Panc1 (cell line): ENCODE measurements around the gene BRD3OS. TPM values are rescaled to one million over a fixed set of nuclear protein-coding genes. Genes with fewer than 3 reads are reported as not detected.

Experiments
- ATAC-seq: fragments of 200-7000 bp; cut with Tn5 transposase; 2 replicates; pipeline ENCODE4 v1.9.1; 2020; ENCODE audit warnings: mild to moderate bottlenecking, moderate library complexity
- BruUV-seq: library from RNA; stranded (reverse); fragments of 400-500 nt; replicated peaks from 2 replicates; lab custom pipeline; 2021; lab: Mats Ljungman, UMichigan
- CTCF ChIA-PET: fragments of 300-600 bp; sonication (Branson Sonifier 250); formaldehyde crosslinking; loops from one replicate; lab custom pipeline; 2022; ENCODE audit warnings: antibody characterized with exemption; lab: Charles Lee
- POLR2A ChIA-PET: fragments of 300-600 bp; sonication (Branson Sonifier 250); formaldehyde crosslinking; loops from one replicate; lab custom pipeline; 2022; ENCODE audit warnings: antibody characterized with exemption; lab: Charles Lee
- DNase-seq: peaks from one replicate; pipeline ENCODE4 v3.0.0-alpha.2; 2010; ENCODE audit warnings: low read depth, low spot score
- H3K27ac ChIP-seq: 2 replicates; pipeline ENCODE4 v1.5.1; 2011; ENCODE audit warnings: mild to moderate bottlenecking, low read length, inconsistent platforms
- H3K27me3 ChIP-seq: fragments of 200-500 bp; sonication (Bioruptor generic); 2 replicates; pipeline ENCODE4 v1.6.0; 2014; ENCODE audit warnings: low read length, inconsistent platforms; ENCODE audit not compliant: control insufficient read depth, insufficient read depth
- H3K36me3 ChIP-seq: fragments of 200-500 bp; sonication (Bioruptor generic); 2 replicates; pipeline ENCODE4 v1.5.1; 2014; ENCODE audit warnings: inconsistent platforms, mild to moderate bottlenecking, low read length, moderate library complexity; ENCODE audit not compliant: control insufficient read depth, insufficient read depth
- H3K4me1 ChIP-seq: 2 replicates; pipeline ENCODE4 v1.5.1; 2011; ENCODE audit warnings: inconsistent platforms, mild to moderate bottlenecking, low read length, moderate library complexity; ENCODE audit not compliant: control insufficient read depth, insufficient read depth
- H3K4me3 ChIP-seq, 2 experiments: 2 replicates each; pipeline ENCODE4 v1.5.1; 2011 to 2012; ENCODE audit warnings: low read depth in 2 of 2, low read length in 2 of 2, mild to moderate bottlenecking in 2 of 2, inconsistent platforms in 1 of 2, moderate library complexity in 1 of 2
- H3K9me3 ChIP-seq: fragments of 200-500 bp; sonication (Bioruptor generic); 2 replicates; pipeline ENCODE4 v1.5.1; 2014; ENCODE audit warnings: low read depth, mild to moderate bottlenecking, inconsistent platforms, low read length, moderate library complexity; ENCODE audit not compliant: control insufficient read depth, insufficient read depth
- POLR2AphosphoS5 ChIP-seq: IDR thresholded peaks from 2 replicates; pipeline ENCODE4 v1.6.1; 2012; ENCODE audit warnings: mild to moderate bottlenecking, low read depth, low read length, moderate library complexity
- REST ChIP-seq, 2 experiments: IDR thresholded peaks; 2 replicates each; pipeline ENCODE4 v1.6.1; 2011 to 2012; ENCODE audit warnings: low read depth in 2 of 2, control low read depth in 1 of 2, low read length in 1 of 2, mild to moderate bottlenecking in 1 of 2, moderate library complexity in 1 of 2; ENCODE audit not compliant: insufficient read depth in 1 of 2
- SIN3A ChIP-seq: IDR thresholded peaks from 2 replicates; pipeline ENCODE4 v1.6.1; 2012; ENCODE audit warnings: low read depth, mild to moderate bottlenecking, low read length, moderate library complexity, borderline replicate concordance; ENCODE audit not compliant: insufficient read depth
- TCF7L2 ChIP-seq: IDR thresholded peaks from 2 replicates; pipeline ENCODE4 v1.6.1; 2011; ENCODE audit warnings: mild to moderate bottlenecking, low read depth, low read length, inconsistent platforms
- in situ Hi-C: cut with HindIII; loops from 2 replicates; pipeline ENCODE4 v1.10.0; 2016; ENCODE audit warnings: low sequenced_read_pairs, low pct_unique_long_range_greater_than_20kb
- intact Hi-C: fragments of 100-400 bp; cut with micrococcal nuclease; formaldehyde crosslinking; loops from one replicate; pipeline ENCODE4 v1.10.0; 2022; ENCODE audit not compliant: unreplicated experiment
- total RNA-seq: library from RNA; stranded (reverse); gene quantifications from one replicate; pipeline ENCODE4 v1.2.1, GENCODE V29; 2021; ENCODE audit not compliant: unreplicated experiment
- TF ChIP-seq, protein P1 (sequence below): fragments of 450-650 bp; IDR thresholded peaks from 2 replicates; pipeline ENCODE4 v1.5.1; 2017; ENCODE audit warnings: mild to moderate bottlenecking

Gene BRD3OS
- total RNA-seq, 1 experiment from 2014 or later: 22.1 TPM

DNA sequence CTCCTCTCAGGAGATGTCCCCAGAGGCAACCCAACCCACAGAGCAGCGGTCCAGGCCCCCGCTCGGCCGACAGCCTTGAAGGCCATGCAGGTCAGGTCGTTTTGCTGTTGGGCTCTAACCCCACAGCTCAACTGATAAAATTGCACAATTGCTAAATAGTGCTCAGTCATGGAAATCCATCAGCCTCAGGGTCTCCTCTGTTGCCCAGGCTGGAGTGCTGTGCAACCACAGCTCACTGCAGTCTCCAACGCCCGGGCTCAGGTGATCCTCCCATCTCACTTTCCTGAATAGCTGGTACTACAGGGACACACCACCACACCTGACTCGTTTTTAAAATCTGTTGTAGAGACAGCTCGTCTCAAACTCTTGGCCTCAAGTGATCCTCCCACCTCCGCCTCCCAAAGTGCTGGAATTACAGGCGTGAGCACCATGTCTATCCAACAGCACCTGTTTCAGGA lies 18.3 kb downstream of the BRD3OS start:
- no peaks in the 10 kb centered on the region for H3K36me3 ChIP-seq
- H3K27ac ChIP-seq: no peak overlapping the region
- intact Hi-C loops (no loop called here), in situ Hi-C loops (no loop called here)
- ChIA-PET POLR2A (no interaction called here), CTCF (no interaction called here)
- BruUV-seq: no TSS peak
- no peaks in the 10 kb centered on the region for H3K9me3 ChIP-seq
- DNase-seq (no peak), ATAC-seq (no peak)
- H3K4me3 ChIP-seq: no peak overlapping the region
- no peaks in the 10 kb centered on the region for H3K27me3 ChIP-seq
- H3K4me1 ChIP-seq: no peaks in the 10 kb centered on the region
- TF ChIP-seq REST (IDR thresholded peaks at IDR 0.05; ENCODE audit: insufficient read depth in 1 of 2, low read depth in 2 of 2, low read length in 1 of 2) (no peak), POLR2AphosphoS5 (no peak), SIN3A (no peak), TCF7L2 (no peak)
- TF ChIP-seq, protein P1, sequence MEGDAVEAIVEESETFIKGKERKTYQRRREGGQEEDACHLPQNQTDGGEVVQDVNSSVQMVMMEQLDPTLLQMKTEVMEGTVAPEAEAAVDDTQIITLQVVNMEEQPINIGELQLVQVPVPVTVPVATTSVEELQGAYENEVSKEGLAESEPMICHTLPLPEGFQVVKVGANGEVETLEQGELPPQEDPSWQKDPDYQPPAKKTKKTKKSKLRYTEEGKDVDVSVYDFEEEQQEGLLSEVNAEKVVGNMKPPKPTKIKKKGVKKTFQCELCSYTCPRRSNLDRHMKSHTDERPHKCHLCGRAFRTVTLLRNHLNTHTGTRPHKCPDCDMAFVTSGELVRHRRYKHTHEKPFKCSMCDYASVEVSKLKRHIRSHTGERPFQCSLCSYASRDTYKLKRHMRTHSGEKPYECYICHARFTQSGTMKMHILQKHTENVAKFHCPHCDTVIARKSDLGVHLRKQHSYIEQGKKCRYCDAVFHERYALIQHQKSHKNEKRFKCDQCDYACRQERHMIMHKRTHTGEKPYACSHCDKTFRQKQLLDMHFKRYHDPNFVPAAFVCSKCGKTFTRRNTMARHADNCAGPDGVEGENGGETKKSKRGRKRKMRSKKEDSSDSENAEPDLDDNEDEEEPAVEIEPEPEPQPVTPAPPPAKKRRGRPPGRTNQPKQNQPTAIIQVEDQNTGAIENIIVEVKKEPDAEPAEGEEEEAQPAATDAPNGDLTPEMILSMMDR: no peak

DNA sequence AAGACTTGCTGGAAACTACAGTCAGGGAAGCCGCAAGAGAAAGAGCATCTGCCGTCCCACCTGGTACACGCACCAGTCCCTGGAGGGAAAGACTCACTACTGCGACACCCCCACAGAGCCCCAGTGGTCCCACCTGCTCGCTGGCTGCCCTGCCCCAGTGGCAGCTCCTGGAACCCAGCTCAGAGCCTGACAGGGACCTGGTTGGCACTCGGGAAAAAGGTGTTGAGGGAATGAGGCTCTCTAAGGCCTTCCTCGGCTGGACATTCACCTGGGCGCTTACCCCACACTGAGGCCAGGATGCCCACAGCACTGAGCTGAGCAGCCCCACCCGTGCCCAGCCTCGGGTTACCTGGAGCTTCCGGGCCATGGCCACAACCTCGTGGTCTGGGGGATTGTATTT lies 19.7 kb downstream of the BRD3OS start:
- in situ Hi-C loops: no loop called here
- H3K36me3 ChIP-seq: no peaks in the 10 kb centered on the region

More for the DNA sequence above, 19.7 kb downstream of the BRD3OS start:
- Histone ChIP-seq H3K9me3 (no peaks in the 10 kb centered on the region), H3K27ac (no peak overlapping the region), H3K4me3 (no peak overlapping the region), H3K27me3 (no peaks in the 10 kb centered on the region), H3K4me1 (no peaks in the 10 kb centered on the region)
- DNase-seq (no peak), ATAC-seq (no peak)
- CTCF ChIA-PET: no interaction called here
- intact Hi-C loops: no loop called here
- TF ChIP-seq SIN3A (no peak), POLR2AphosphoS5 (no peak), REST (IDR thresholded peaks at IDR 0.05; ENCODE audit: insufficient read depth in 1 of 2, low read depth in 2 of 2, low read length in 1 of 2) (no peak), TCF7L2 (no peak)
- TF ChIP-seq, protein P1: no peak
- BruUV-seq: no TSS peak
- POLR2A ChIA-PET: no interaction called here
